Right atrium auricular region (tissue), 2 donors: Measurements from ENCODE around the gene PACRGL. TPM values are rescaled to one million over a fixed set of nuclear protein-coding genes. Genes with fewer than 3 reads are reported as not detected.

Experiments used
- DNase-seq: peaks from one replicate; pipeline ENCODE4 v3.0.0-alpha.2; 2019; ENCODE audit warnings: low spot score
- H3K27ac ChIP-seq, 2 donors: fragments of 200-600 bp; sonication (generic); 1 replicate in 1 of 2; 2 replicates in 1 of 2; pipeline ENCODE4 v1.5.1; 2016 to 2019
- H3K27me3 ChIP-seq, 2 donors: fragments of 200-600 bp; sonication (generic); one replicate each; pipeline versions ENCODE4 v1.5.1 to v1.6.0; 2017 to 2019
- H3K36me3 ChIP-seq: fragments of 200-600 bp; sonication (generic); one replicate; pipeline ENCODE4 v1.5.1; 2016
- H3K4me1 ChIP-seq, 2 donors: fragments of 200-600 bp; sonication (generic); one replicate each; pipeline versions ENCODE4 v1.5.1 to v1.6.0; 2017 to 2019
- H3K4me3 ChIP-seq, 2 donors: fragments of 200-600 bp; sonication (generic); 1 replicate in 1 of 2; 2 replicates in 1 of 2; pipeline ENCODE4 v1.5.1; 2017 to 2019; ENCODE audit warnings: mild to moderate bottlenecking in 1 of 2, moderate library complexity in 1 of 2
- H3K9me3 ChIP-seq, 2 donors: fragments of 200-600 bp; sonication (generic); one replicate each; pipeline ENCODE4 v1.5.1; 2019
- CTCF ChIP-seq, 2 donors: fragments of 200-600 bp; sonication (generic); IDR thresholded peaks; one replicate each; pipeline ENCODE4 v1.5.1; 2019; ENCODE audit warnings: antibody characterized with exemption in 2 of 2
- total RNA-seq, 2 donors: library from RNA; depleted of rRNA; stranded (reverse); fragments of >200 nt; gene quantifications; one replicate each; pipeline ENCODE4 v1.1.0, GENCODE V29; 2016

The PACRGL gene
- total RNA-seq, 2 donors from 2014 or later: 12.1 to 13.7 TPM

- H3K27ac ChIP-seq: no peak overlapping the region
- H3K36me3 ChIP-seq: no peaks in the 10 kb centered on the region
- no peak for TF ChIP-seq CTCF (IDR thresholded peaks at IDR 0.05)
Measured at GRCh38 chr4:20672262-20672661, 28.0 kb upstream of the PACRGL start.

GRCh38 chr4:20675786-20676185 is 24.5 kb upstream of the PACRGL start:
- TF ChIP-seq CTCF (IDR thresholded peaks at IDR 0.05): no peak
- Histone ChIP-seq H3K27me3 (no peaks in the 10 kb centered on the region), H3K36me3 (no peaks in the 10 kb centered on the region), H3K9me3 (no peaks in the 10 kb centered on the region), H3K27ac (no peak overlapping the region), H3K4me3 (no peak overlapping the region), H3K4me1 (no peaks in the 10 kb centered on the region)
- DNase-seq: no peak

More at GRCh38 chr4:20672262-20672661, 28.0 kb upstream of the PACRGL start:
- no peak overlapping the region for H3K4me3 ChIP-seq
- no peak for DNase-seq
- H3K27me3 ChIP-seq: no peaks in the 10 kb centered on the region
- H3K4me1 ChIP-seq: no peaks in the 10 kb centered on the region
- no peaks in the 10 kb centered on the region for H3K9me3 ChIP-seq

- no peak for DNase-seq
- no peak overlapping the region for H3K4me3 ChIP-seq
- no peak overlapping the region for H3K27ac ChIP-seq
- no peak for TF ChIP-seq CTCF (IDR thresholded peaks at IDR 0.05)
- no peaks in the 10 kb centered on the region for H3K4me1 ChIP-seq
- no peaks in the 10 kb centered on the region for H3K27me3 ChIP-seq
- H3K9me3 ChIP-seq: no peaks in the 10 kb centered on the region
- no peaks in the 10 kb centered on the region for H3K36me3 ChIP-seq
Measured at GRCh38 chr4:20676501-20677197, 23.6 kb upstream of the PACRGL start.

GRCh38 chr4:20678400-20678799 is 21.9 kb upstream of the PACRGL start:
- DNase-seq: no peak
- H3K4me1 ChIP-seq: no peaks in the 10 kb centered on the region
- no peaks in the 10 kb centered on the region for H3K27me3 ChIP-seq
- no peaks in the 10 kb centered on the region for H3K36me3 ChIP-seq
- TF ChIP-seq CTCF (IDR thresholded peaks at IDR 0.05): no peak
- no peak overlapping the region for H3K4me3 ChIP-seq
- no peak overlapping the region for H3K27ac ChIP-seq
- H3K9me3 ChIP-seq: no peaks in the 10 kb centered on the region

GRCh38 chr4:20679951-20680350 is 20.3 kb upstream of the PACRGL start:
- no peak overlapping the region for H3K27ac ChIP-seq
- H3K4me3 ChIP-seq: no peak overlapping the region
- no peaks in the 10 kb centered on the region for H3K36me3 ChIP-seq
- TF ChIP-seq CTCF (IDR thresholded peaks at IDR 0.05): no peak
- no peaks in the 10 kb centered on the region for H3K9me3 ChIP-seq
- DNase-seq: no peak
- no peaks in the 10 kb centered on the region for H3K27me3 ChIP-seq
- no peaks in the 10 kb centered on the region for H3K4me1 ChIP-seq

GRCh38 chr4:20680736-20681135 is 19.5 kb upstream of the PACRGL start:
- no peaks in the 10 kb centered on the region for H3K9me3 ChIP-seq
- H3K27ac ChIP-seq: no peak overlapping the region
- no peak for DNase-seq
- no peak overlapping the region for H3K4me3 ChIP-seq
- H3K27me3 ChIP-seq: no peaks in the 10 kb centered on the region
- H3K4me1 ChIP-seq: no peaks in the 10 kb centered on the region
- no peak for TF ChIP-seq CTCF (IDR thresholded peaks at IDR 0.05)
- H3K36me3 ChIP-seq: no peaks in the 10 kb centered on the region
